Tibial nerve (tissue), 4 donors: ENCODE measurements around the gene HMSD. TPM values are rescaled to one million over a fixed set of nuclear protein-coding genes. Genes with fewer than 3 reads are reported as not detected.
"Not testable (repeated sequence)": the region's sequence is repeated elsewhere in the genome, so short reads cannot be mapped to it uniquely, and the experiment has no call there.

ENCODE experiments used
- DNase-seq, 2 donors: peaks; one replicate each; pipeline ENCODE4 v3.0.0-alpha.2; 2019; ENCODE audit warnings: low spot score in 2 of 2
- H3K27ac ChIP-seq, 4 donors: fragments of 200-600 bp; sonication (generic) in 3 of 4; one replicate each; pipeline ENCODE4 v1.5.1; 2017 to 2019; ENCODE audit warnings: mild to moderate bottlenecking in 1 of 4
- H3K27me3 ChIP-seq, 2 donors: fragments of 200-600 bp; sonication (generic) in 1 of 2; one replicate each; pipeline versions ENCODE4 v1.5.1 to v1.6.0; 2017 to 2019
- H3K36me3 ChIP-seq, 3 donors: fragments of 200-600 bp; sonication (generic); one replicate each; pipeline ENCODE4 v1.5.1; 2018 to 2019
- H3K4me1 ChIP-seq, 4 donors: fragments of 200-600 bp; sonication (generic) in 3 of 4; one replicate each; pipeline ENCODE4 v1.5.1; 2017 to 2019
- H3K4me3 ChIP-seq, 4 donors: fragments of 200-600 bp; sonication (generic) in 3 of 4; one replicate each; pipeline ENCODE4 v1.5.1; 2017 to 2019; ENCODE audit warnings: mild to moderate bottlenecking in 1 of 4, moderate library complexity in 1 of 4
- H3K9me3 ChIP-seq, 4 donors: fragments of 200-600 bp; sonication (generic) in 3 of 4; one replicate each; pipeline ENCODE4 v1.5.1; 2017 to 2019
- CTCF ChIP-seq, 5 experiments: fragments of 200-600 bp in 3 of 5; fragments of 450-650 bp in 2 of 5; sonication (generic) in 3 of 5; IDR thresholded peaks; one replicate each; pipeline ENCODE4 v1.5.1; 2016 to 2019; ENCODE audit warnings: antibody characterized with exemption in 5 of 5, mild to moderate bottlenecking in 3 of 5, moderate library complexity in 2 of 5
- EP300 ChIP-seq, 2 donors: sonication (generic); formaldehyde crosslinking; IDR thresholded peaks; one replicate each; pipeline ENCODE4 v1.6.1; 2017; ENCODE audit warnings: antibody characterized with exemption in 2 of 2, mild to moderate bottlenecking in 1 of 2
- POLR2A ChIP-seq, 2 donors: fragments of 450-650 bp; IDR thresholded peaks; one replicate each; pipeline ENCODE4 v1.6.1; 2017; ENCODE audit warnings: antibody characterized with exemption in 2 of 2, mild to moderate bottlenecking in 2 of 2, moderate library complexity in 2 of 2
- WGBS, 2 donors: methylation state at CpG; one replicate each; pipeline ENCODE4 v1.1.5; 2018; 5-methylcytosine and 5-hydroxymethylcytosine counted together
- total RNA-seq, 4 donors: library from RNA; depleted of rRNA; stranded (reverse); fragments of >200 nt; gene quantifications; one replicate each; pipeline ENCODE4 v1.1.0, GENCODE V29; 2016

HMSD gene
- total RNA-seq, 4 donors from 2014 or later, result 0.63 to 0.87 TPM; not detected in 2

DNA sequence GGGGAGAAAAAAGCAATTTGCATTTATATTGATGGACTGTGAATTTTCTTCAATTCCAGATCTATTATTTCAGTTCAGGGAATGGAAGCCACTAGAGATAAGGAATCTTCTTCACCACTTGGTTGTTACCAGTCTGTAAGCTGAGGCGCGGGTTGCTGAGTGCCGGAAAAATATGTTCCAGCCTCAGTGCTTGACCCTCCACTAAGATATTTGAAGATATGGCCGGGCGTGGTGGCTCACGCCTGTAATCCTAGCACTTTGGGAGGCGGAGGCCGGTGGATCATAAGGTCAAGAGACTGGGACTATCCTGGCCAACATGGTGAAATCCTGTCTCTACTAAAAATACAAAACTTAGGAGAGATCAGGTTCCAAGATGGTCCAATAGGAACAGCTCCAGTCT lies 9.1 kb upstream of the HMSD start:
- no peak overlapping the region for H3K27ac ChIP-seq
- no peaks in the 10 kb centered on the region for H3K9me3 ChIP-seq
- DNase-seq, result no peak
- TF ChIP-seq CTCF (IDR thresholded peaks at IDR 0.05) (no peak), POLR2A (IDR thresholded peaks at IDR 0.05) (no peak), EP300 (IDR thresholded peaks at IDR 0.05) (no peak)
- peaks cover 0 to 15% (median 2%) of the 10 kb centered on the region in 4 donors for H3K4me1 ChIP-seq
- 94 to 96% methylated on average over 8 of the region's 8 CpGs for WGBS, 2 donors
- H3K27me3 ChIP-seq, result peaks cover 0 to 3% of the 10 kb centered on the region in 2 donors
- no peaks in the 10 kb centered on the region for H3K36me3 ChIP-seq
- no peak overlapping the region for H3K4me3 ChIP-seq

DNA sequence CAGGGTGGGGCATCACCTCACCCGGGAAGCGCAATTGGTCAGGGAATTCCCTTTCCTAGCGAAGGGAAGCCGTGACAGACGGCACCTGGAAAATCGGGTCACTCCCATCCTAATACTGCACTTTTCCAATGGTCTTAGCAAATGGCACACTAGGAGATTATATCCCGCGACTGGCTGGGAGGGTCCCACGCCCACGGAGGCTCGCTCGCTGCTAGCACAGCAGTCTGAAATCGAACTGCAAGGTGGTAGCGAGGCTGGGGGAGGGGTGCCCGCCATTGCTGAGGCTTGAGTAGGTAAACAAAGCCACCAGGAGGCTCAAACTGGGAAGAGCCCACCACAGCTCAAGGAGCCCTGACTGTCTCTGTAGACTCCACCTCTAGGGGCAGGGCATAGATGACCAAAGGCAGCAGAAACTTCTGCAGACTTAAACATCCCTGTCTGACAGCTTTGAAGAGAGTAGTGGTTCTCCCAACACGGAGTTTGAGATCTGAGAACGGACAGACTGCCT lies 8.5 kb upstream of the HMSD start:
- not testable (repeated sequence) for DNase-seq, H3K36me3 ChIP-seq, H3K27ac ChIP-seq, H3K4me3 ChIP-seq, H3K9me3 ChIP-seq, H3K27me3 ChIP-seq
- 85 to 92% methylated on average over 17 of the region's 17 CpGs for WGBS, 2 donors
- peaks cover 0 to 15% (median 2%) of the 10 kb centered on the region in 4 donors for H3K4me1 ChIP-seq

- H3K27me3 ChIP-seq, result no peaks in the 10 kb centered on the region
Observed at GRCh38 chr18:63947051-63947790, 1.9 kb upstream of the HMSD start.

DNA sequence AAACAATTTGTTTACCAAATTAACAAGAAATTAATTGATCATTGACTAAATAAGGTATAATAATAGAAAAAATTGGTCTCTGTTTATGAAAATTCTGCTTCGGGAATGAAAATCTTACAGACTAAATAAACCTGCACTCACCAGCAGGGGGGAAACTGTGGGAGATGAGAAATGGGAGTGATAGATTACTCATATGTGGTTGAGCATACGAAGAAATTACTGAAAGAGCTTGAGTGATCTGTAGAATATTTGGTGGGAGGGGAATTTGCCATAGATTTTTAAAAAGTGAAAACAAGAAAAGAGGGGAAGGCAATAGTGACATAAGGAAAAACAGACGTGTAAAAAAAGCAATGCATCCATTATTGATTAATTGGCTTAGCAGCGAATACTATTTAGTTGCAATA lies 2.2 kb downstream of the HMSD start:
- TF ChIP-seq EP300 (IDR thresholded peaks at IDR 0.05), result no peak
- no peak for TF ChIP-seq CTCF (IDR thresholded peaks at IDR 0.05)
- no peak for TF ChIP-seq POLR2A (IDR thresholded peaks at IDR 0.05)
- peaks cover 0 to 12% (median 4%) of the 10 kb centered on the region in 4 donors for H3K4me1 ChIP-seq
- no peak for DNase-seq
- H3K4me3 ChIP-seq, result no peak overlapping the region
- H3K36me3 ChIP-seq, result no peaks in the 10 kb centered on the region
- H3K27me3 ChIP-seq, result no peaks in the 10 kb centered on the region
- no peaks in the 10 kb centered on the region for H3K9me3 ChIP-seq
- no peak overlapping the region for H3K27ac ChIP-seq
- 77 to 79% methylated on average over 4 of the region's 4 CpGs for WGBS, 2 donors

More at GRCh38 chr18:63947051-63947790, 1.9 kb upstream of the HMSD start:
- TF ChIP-seq CTCF (IDR thresholded peaks at IDR 0.05) (no peak), EP300 (IDR thresholded peaks at IDR 0.05) (no peak)
- Histone ChIP-seq H3K4me1 (peaks cover 0 to 12% (median 4%) of the 10 kb centered on the region in 4 donors), H3K4me3 (no peak overlapping the region), H3K9me3 (no peaks in the 10 kb centered on the region), H3K36me3 (no peaks in the 10 kb centered on the region), H3K27ac (no peak overlapping the region)
- DNase-seq, result no peak
- whole genome bisulfite sequencing, 2 donors, result 90 to 92% methylated on average over 3 of the region's 3 CpGs

DNA sequence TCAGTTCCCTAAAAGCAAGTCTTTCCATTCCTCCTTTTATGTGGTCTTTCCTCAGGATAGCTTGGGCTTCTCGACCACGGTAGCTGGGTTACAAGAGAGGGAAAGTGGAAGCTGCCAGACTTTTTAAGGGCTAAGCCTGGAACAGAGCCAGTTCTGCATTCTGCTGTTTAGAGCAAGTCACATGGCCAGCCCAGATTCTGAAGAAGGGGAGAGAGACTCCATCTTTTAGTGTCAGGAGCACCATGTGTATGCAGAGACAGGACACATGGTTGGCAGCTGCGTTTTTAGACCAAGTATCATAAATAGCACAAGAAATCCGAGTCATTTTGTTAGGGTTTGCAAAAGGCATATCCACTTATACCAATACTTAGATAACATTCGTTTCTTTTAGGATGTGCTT lies 4.7 kb downstream of the HMSD start:
- H3K4me1 ChIP-seq, result peaks cover 0 to 10% (median 4%) of the 10 kb centered on the region in 4 donors
- no peak overlapping the region for H3K4me3 ChIP-seq
- TF ChIP-seq CTCF (IDR thresholded peaks at IDR 0.05), result no peak
- no peak for TF ChIP-seq EP300 (IDR thresholded peaks at IDR 0.05)
- TF ChIP-seq POLR2A (IDR thresholded peaks at IDR 0.05), result no peak
- no peaks in the 10 kb centered on the region for H3K36me3 ChIP-seq
- WGBS, 2 donors, result 52 to 61% methylated on average over 5 of the region's 5 CpGs
- no peaks in the 10 kb centered on the region for H3K27me3 ChIP-seq
- no peak for DNase-seq
- no peak overlapping the region for H3K27ac ChIP-seq
- H3K9me3 ChIP-seq, result no peaks in the 10 kb centered on the region
